ENCODE results near the gene ABHD2. TPM values are rescaled to one million over a fixed set of nuclear protein-coding genes. Genes with fewer than 3 reads are reported as not detected.

Gene ABHD2
- total RNA-seq, 1 donor from 2014 or later: 32.9 TPM

DNA sequence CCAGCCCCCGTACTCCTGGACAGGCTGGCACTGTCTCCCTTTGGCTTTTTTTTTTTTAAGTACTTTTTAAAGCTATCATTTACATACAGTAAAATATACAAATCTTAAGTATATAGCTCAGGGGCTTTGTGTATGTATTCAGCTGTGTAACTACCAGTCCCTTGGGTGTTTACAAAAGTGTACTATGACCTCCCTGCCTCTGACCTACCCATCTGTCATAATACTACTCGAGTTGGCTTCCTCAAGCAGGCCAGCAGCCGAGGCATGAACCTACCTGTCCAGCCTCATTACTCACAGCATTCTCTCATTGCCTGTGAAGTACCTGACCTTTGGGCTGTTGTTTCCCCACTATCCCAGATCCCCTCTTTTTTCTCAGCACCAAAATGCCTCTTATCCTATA lies 33.2 kb downstream of the ABHD2 start:
- TF ChIP-seq, protein P1, sequence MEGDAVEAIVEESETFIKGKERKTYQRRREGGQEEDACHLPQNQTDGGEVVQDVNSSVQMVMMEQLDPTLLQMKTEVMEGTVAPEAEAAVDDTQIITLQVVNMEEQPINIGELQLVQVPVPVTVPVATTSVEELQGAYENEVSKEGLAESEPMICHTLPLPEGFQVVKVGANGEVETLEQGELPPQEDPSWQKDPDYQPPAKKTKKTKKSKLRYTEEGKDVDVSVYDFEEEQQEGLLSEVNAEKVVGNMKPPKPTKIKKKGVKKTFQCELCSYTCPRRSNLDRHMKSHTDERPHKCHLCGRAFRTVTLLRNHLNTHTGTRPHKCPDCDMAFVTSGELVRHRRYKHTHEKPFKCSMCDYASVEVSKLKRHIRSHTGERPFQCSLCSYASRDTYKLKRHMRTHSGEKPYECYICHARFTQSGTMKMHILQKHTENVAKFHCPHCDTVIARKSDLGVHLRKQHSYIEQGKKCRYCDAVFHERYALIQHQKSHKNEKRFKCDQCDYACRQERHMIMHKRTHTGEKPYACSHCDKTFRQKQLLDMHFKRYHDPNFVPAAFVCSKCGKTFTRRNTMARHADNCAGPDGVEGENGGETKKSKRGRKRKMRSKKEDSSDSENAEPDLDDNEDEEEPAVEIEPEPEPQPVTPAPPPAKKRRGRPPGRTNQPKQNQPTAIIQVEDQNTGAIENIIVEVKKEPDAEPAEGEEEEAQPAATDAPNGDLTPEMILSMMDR (conservative IDR thresholded peaks at IDR 0.05; ENCODE audit: low read depth, low read length): no peak
- no peak overlapping the region for H3K4me3 ChIP-seq (ENCODE audit: low read depth, low read length)
- no peak for DNase-seq (ENCODE audit: low read depth)

GRCh38 chr15:89122505-89123180 lies 34.4 kb downstream of the ABHD2 start:
- H3K4me3 ChIP-seq (ENCODE audit: low read depth, low read length): no peak overlapping the region
- TF ChIP-seq, protein P1 (conservative IDR thresholded peaks at IDR 0.05; ENCODE audit: low read depth, low read length): no peak
- DNase-seq (ENCODE audit: low read depth): no peak

DNA sequence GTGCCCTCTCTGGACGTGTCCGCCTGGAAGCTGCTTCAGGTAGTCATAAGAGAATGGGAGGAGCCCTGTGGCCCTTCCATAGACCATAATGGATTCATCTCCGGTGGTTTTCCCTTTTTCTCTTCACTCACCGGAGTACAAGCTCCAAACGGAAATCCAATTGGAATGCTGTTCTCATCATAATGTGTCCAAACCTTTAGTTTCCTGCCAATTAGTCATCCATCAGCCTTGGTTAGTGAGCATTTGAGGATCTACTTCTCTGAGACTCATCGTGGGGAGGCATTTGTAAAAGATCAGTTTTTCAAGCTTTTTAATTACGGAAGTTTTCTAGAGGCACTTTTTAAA lies 34.9 kb downstream of the ABHD2 start:
- TF ChIP-seq, protein P1 (conservative IDR thresholded peaks at IDR 0.05; ENCODE audit: low read depth, low read length): no peak
- no peak for DNase-seq (ENCODE audit: low read depth)

DNA sequence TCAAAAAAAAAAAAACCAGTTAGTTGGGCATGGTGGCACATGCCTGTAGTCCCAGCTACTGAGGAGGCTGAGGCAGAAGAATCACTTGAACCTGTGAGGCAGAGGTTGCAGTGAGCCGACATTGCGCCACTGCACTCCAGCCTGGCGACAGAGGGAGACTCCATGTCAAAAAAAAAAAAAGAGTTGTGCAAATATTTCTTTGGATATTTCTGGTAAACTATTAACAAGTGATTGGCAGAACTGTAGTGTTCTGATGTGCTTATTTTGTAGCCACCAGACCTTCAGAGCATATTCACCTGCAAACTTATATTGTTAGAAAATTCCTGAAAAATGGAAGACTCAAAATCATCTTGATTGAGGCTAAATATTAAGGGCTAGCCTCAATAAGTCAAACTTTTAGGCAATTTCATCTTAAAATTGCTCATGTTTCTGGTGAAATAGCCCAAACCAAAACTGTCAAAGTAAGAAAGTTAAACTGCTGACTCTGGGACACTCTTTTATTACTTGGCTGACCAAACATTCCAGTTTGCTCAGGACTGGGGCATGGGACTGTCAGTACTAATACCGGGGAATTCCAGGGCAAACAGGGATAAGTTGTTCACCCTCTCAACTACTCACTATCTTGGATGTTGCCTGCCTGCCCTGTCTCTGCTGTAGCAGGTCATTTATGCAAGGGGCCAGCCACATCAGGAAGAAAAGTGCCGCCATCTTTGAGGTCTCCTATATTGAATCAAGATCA lies 37.0 kb downstream of the ABHD2 start:
- no peak overlapping the region for H3K4me3 ChIP-seq (ENCODE audit: low read depth, low read length)
- TF ChIP-seq, protein P1 (conservative IDR thresholded peaks at IDR 0.05; ENCODE audit: low read depth, low read length): no peak
- DNase-seq (ENCODE audit: low read depth): no peak

More for the DNA sequence above, 34.9 kb downstream of the ABHD2 start:
- H3K4me3 ChIP-seq (ENCODE audit: low read depth, low read length): no peak overlapping the region

- H3K4me3 ChIP-seq (ENCODE audit: low read depth, low read length): no peak overlapping the region
- TF ChIP-seq, protein P1 (conservative IDR thresholded peaks at IDR 0.05; ENCODE audit: low read depth, low read length): no peak
- no peak for DNase-seq (ENCODE audit: low read depth)
Measured at GRCh38 chr15:89126009-89126408, 37.8 kb downstream of the ABHD2 start.

- TF ChIP-seq, protein P1 (conservative IDR thresholded peaks at IDR 0.05; ENCODE audit: low read depth, low read length): peak; percentile 33
- no peak for DNase-seq (ENCODE audit: low read depth)
- H3K4me3 ChIP-seq (ENCODE audit: low read depth, low read length): no peak overlapping the region
Measured at GRCh38 chr15:89127054-89127702, 38.9 kb downstream of the ABHD2 start.

Measured in epithelial cell of proximal tubule (primary cell).